Stomach (tissue), 9 donors: Measurements from ENCODE around the gene POU3F1. TPM values are rescaled to one million over a fixed set of nuclear protein-coding genes. Genes with fewer than 3 reads are reported as not detected.

Source experiments
- DNase-seq, 2 donors: peaks; one replicate each; pipeline versions ENCODE4 v3.0.0 to v3.0.0-alpha.2; 2013 to 2019
- H3K27ac ChIP-seq, 5 donors: fragments of 200-600 bp in 4 of 5; sonication (generic) in 4 of 5; one replicate each; pipeline ENCODE4 v1.5.1; 2013 to 2019; ENCODE audit warnings: mild to moderate bottlenecking in 1 of 5, moderate library complexity in 1 of 5
- H3K27me3 ChIP-seq, 3 donors: fragments of 200-600 bp; sonication (generic); one replicate each; pipeline ENCODE4 v1.5.1; 2017 to 2019; ENCODE audit warnings: mixed run types in 1 of 3
- H3K36me3 ChIP-seq, 4 donors: fragments of 200-600 bp; sonication (generic); 1 replicate in 3 of 4; 2 replicates in 1 of 4; pipeline ENCODE4 v1.5.1; 2016 to 2019
- H3K4me1 ChIP-seq, 4 donors: fragments of 200-600 bp; sonication (generic); one replicate each; pipeline ENCODE4 v1.5.1; 2016 to 2019
- H3K4me3 ChIP-seq, 4 donors: fragments of 200-600 bp; sonication (generic) in 3 of 4; one replicate each; pipeline ENCODE4 v1.5.1; 2016 to 2019; ENCODE audit warnings: mild to moderate bottlenecking in 1 of 4
- H3K9me3 ChIP-seq, 4 donors: fragments of 200-600 bp; sonication (generic); one replicate each; pipeline ENCODE4 v1.5.1; 2016 to 2019
- CTCF ChIP-seq, 7 experiments: fragments of 450-650 bp in 4 of 7; fragments of 200-600 bp in 3 of 7; sonication (generic) in 3 of 7; IDR thresholded peaks; one replicate each; pipeline ENCODE4 v1.5.1; 2016 to 2019; ENCODE audit warnings: antibody characterized with exemption in 7 of 7, control low read depth in 2 of 7, mild to moderate bottlenecking in 1 of 7
- EP300 ChIP-seq: sonication (generic); formaldehyde crosslinking; IDR thresholded peaks from one replicate; pipeline ENCODE4 v1.6.1; 2017; ENCODE audit warnings: antibody characterized with exemption
- POLR2A ChIP-seq, 4 donors: fragments of 450-650 bp; IDR thresholded peaks; one replicate each; pipeline ENCODE4 v1.6.1; 2016; ENCODE audit warnings: antibody characterized with exemption in 4 of 4, control low read depth in 2 of 4, mild to moderate bottlenecking in 1 of 4, moderate library complexity in 1 of 4
- POLR2AphosphoS5 ChIP-seq, 3 donors: sonication (generic); formaldehyde crosslinking; IDR thresholded peaks; one replicate each; pipeline ENCODE4 v1.6.1; 2016; ENCODE audit warnings: antibody characterized with exemption in 3 of 3
- WGBS, 5 donors: extraction: QIAGEN DNeasy Blood & Tissue Kit in 3 of 5; methylation state at CpG; one replicate each; pipeline versions ENCODE4 v1.1.5 to v1.1.7; 2013 to 2018; 5-methylcytosine and 5-hydroxymethylcytosine counted together
- intact Hi-C: fragments of 100-400 bp; cut with DNase I; formaldehyde crosslinking; loops from one replicate; pipeline ENCODE4 v1.15.1; 2023; ENCODE audit warnings: low total_unique reads
- polyA plus RNA-seq, 3 donors: library from polyadenylated mRNA; stranded (reverse); fragments of 200-250 nt; gene quantifications; one replicate each; pipeline ENCODE4 v1.2.3, GENCODE V29; 2013
- total RNA-seq, 5 donors: library from RNA; depleted of rRNA; stranded (reverse); fragments of >200 nt; gene quantifications; one replicate each; pipeline versions ENCODE4 v1.1.0 to v1.2.3, GENCODE V29; 2014 to 2016
- donor health status: healthy with polysubstance abuse.
- donor health status: Bipolar disorder and iron deficiency.
- donor health status: healthy.

The POU3F1 gene
- total and polyA plus RNA-seq, 8 donors = 0.20 TPM; not detected in 7

- Histone ChIP-seq H3K27ac (no peak overlapping the region), H3K36me3 (no peaks in the 10 kb centered on the region), H3K4me1 (no peaks in the 10 kb centered on the region), H3K4me3 (no peak overlapping the region), H3K9me3 (no peaks in the 10 kb centered on the region), H3K27me3 (peaks cover 0 to 61% (median 12%) of the 10 kb centered on the region in 3 donors)
- 86 to 93% (median 92%) methylated on average over 3 to 5 of the region's 5 CpGs for WGBS, 5 donors
- TF ChIP-seq POLR2AphosphoS5 (IDR thresholded peaks at IDR 0.05) = no peak
- no peak for TF ChIP-seq CTCF (IDR thresholded peaks at IDR 0.05)
- no peak for TF ChIP-seq POLR2A (IDR thresholded peaks at IDR 0.05)
- TF ChIP-seq EP300 = no peak
- DNase-seq = no peak
- intact Hi-C loops = no loop called here
These were observed 28.6 kb upstream of the POU3F1 start for GRCh38 chr1:38075191-38075590.

DNA sequence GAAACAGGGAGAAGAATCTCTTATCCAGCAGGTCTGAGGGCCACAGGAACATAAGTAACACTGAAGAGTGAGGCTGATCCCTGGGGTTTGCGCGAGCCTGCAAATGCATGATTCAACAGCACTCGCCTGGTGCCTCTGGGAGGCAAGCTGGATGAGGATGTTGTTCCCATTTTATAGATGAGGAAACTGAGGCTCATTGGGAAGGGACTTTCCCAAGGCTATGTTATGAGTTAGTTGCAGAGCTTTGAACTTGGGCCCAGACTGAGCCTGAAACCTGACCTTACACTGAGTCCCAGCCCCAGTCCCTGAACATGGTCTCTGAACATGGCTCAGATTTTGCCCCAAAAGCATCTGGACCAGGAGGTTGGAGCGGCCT lies 27.7 kb upstream of the POU3F1 start:
- TF ChIP-seq POLR2A (IDR thresholded peaks at IDR 0.05) = no peak
- TF ChIP-seq EP300 = no peak
- TF ChIP-seq CTCF (IDR thresholded peaks at IDR 0.05) = no peak
- no peak for TF ChIP-seq POLR2AphosphoS5 (IDR thresholded peaks at IDR 0.05)
- Histone ChIP-seq H3K4me3 (no peak overlapping the region), H3K27me3 (peaks cover 0 to 69% (median 12%) of the 10 kb centered on the region in 3 donors), H3K9me3 (no peaks in the 10 kb centered on the region), H3K36me3 (no peaks in the 10 kb centered on the region), H3K27ac (no peak overlapping the region), H3K4me1 (no peaks in the 10 kb centered on the region)
- DNase-seq = no peak
- 78 to 88% (median 83%) methylated on average over 4 of the region's 4 CpGs for WGBS, 5 donors
- intact Hi-C loops = no loop called here

- H3K9me3 ChIP-seq = no peaks in the 10 kb centered on the region
- H3K4me3 ChIP-seq = no peak overlapping the region
- intact Hi-C loops = no loop called here
- TF ChIP-seq POLR2A (IDR thresholded peaks at IDR 0.05) (no peak), POLR2AphosphoS5 (IDR thresholded peaks at IDR 0.05) (no peak), CTCF (IDR thresholded peaks at IDR 0.05) (no peak), EP300 (no peak)
- H3K4me1 ChIP-seq = no peaks in the 10 kb centered on the region
- H3K36me3 ChIP-seq = no peaks in the 10 kb centered on the region
- no peak for DNase-seq
- peaks cover 0 to 75% (median 12%) of the 10 kb centered on the region in 3 donors for H3K27me3 ChIP-seq
- H3K27ac ChIP-seq = no peak overlapping the region
- WGBS, 5 donors = 25 to 43% (median 36%) methylated on average over 9 of the region's 9 CpGs
These were observed 27.1 kb upstream of the POU3F1 start for GRCh38 chr1:38073534-38074301.

DNA sequence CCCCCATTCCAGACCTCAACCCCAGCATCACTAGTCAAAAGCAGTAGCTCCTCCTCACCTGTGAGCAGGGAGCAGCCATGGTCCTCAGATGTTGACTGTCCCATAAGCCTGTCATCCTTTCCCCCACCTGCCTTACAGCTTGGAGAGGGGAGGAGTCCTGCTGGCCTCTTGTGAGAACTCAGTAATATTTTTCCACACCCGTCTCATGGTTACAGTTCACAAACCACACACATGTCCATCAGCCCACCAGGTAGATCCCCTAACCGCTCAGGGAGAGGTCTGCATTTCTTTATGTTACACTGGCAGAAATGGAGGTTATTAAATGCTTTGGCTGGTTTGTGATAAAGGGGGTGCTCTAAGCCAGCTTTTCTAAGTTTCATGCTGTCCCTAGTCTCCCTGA lies 26.3 kb upstream of the POU3F1 start:
- Histone ChIP-seq H3K27me3 (peaks cover 0 to 83% (median 19%) of the 10 kb centered on the region in 3 donors), H3K36me3 (no peaks in the 10 kb centered on the region), H3K9me3 (no peaks in the 10 kb centered on the region), H3K4me1 (no peaks in the 10 kb centered on the region), H3K4me3 (no peak overlapping the region), H3K27ac (no peak overlapping the region)
- DNase-seq = no peak
- TF ChIP-seq POLR2A (IDR thresholded peaks at IDR 0.05) = no peak
- no peak for TF ChIP-seq POLR2AphosphoS5 (IDR thresholded peaks at IDR 0.05)
- no peak for TF ChIP-seq EP300
- TF ChIP-seq CTCF (IDR thresholded peaks at IDR 0.05) = no peak
- WGBS, 5 donors = 59 to 81% (median 66%) methylated on average over 2 of the region's 2 CpGs
- intact Hi-C loops = no loop called here
